Measurements from ENCODE around the gene PTGIS. TPM values are rescaled to one million over a fixed set of nuclear protein-coding genes. Genes with fewer than 3 reads are reported as not detected.

The PTGIS gene
- total and polyA plus RNA-seq, 5 donors = 19.9 to 98.4 (median 53.6) TPM

GRCh38 chr20:49563015-49563980, 4.6 kb downstream of the PTGIS start:
- no peak for ATAC-seq
- no peak for DNase-seq
- H3K27me3 ChIP-seq (ENCODE audit: control insufficient read depth, insufficient read depth) = no peaks in the 10 kb centered on the region
- no peaks in the 10 kb centered on the region for H3K9me3 ChIP-seq (ENCODE audit: control insufficient read depth, low read length)
- peaks cover 15% of the 10 kb centered on the region for H3K4me1 ChIP-seq (ENCODE audit: control insufficient read depth, insufficient read depth, low read length)
- WGBS = 88% methylated on average over 6 of the region's 6 CpGs
- intact Hi-C loops (cut with DNase I) = loop anchor here in 1 of 4 donors (5.0 kb wide), 1 partner anchor 34 kb away; no protein-coding TSS in a partner anchor
- H3K4me3 ChIP-seq (ENCODE audit: low read length) = no peak overlapping the region
- peak overlapping the region; percentile 65 for H3K27ac ChIP-seq (ENCODE audit: low read length)

- Histone ChIP-seq H3K9me3 (ENCODE audit: control insufficient read depth, low read length) (no peaks in the 10 kb centered on the region), H3K27ac (ENCODE audit: low read length) (peak overlapping the region; percentile 65), H3K27me3 (ENCODE audit: control insufficient read depth, insufficient read depth) (no peaks in the 10 kb centered on the region), H3K4me3 (ENCODE audit: low read length) (no peak overlapping the region), H3K4me1 (ENCODE audit: control insufficient read depth, insufficient read depth, low read length) (peaks cover 15% of the 10 kb centered on the region)
- ATAC-seq (peak; percentile 93 to 94), DNase-seq (peak; percentile 88 to 95 (median 94))
- 39% methylated on average over 21 of the region's 21 CpGs for WGBS
- intact Hi-C loops (cut with DNase I) = loop anchor here in 1 of 4 donors (5.0 kb wide), 1 partner anchor 35 kb away; no protein-coding TSS in a partner anchor
Measured at GRCh38 chr20:49562311-49563014, 5.5 kb downstream of the PTGIS start.

- 37% methylated on average over 2 of the region's 2 CpGs for WGBS
- peak overlapping the region; percentile 65 for H3K27ac ChIP-seq (ENCODE audit: low read length)
- no peak for DNase-seq
- H3K27me3 ChIP-seq (ENCODE audit: control insufficient read depth, insufficient read depth) = no peaks in the 10 kb centered on the region
- ATAC-seq = no peak
- intact Hi-C loops (cut with DNase I) = loop anchor here in 1 of 4 donors (5.0 kb wide), 1 partner anchor 35 kb away; no protein-coding TSS in a partner anchor
- no peak overlapping the region for H3K4me3 ChIP-seq (ENCODE audit: low read length)
- peaks cover 15% of the 10 kb centered on the region for H3K4me1 ChIP-seq (ENCODE audit: control insufficient read depth, insufficient read depth, low read length)
- H3K9me3 ChIP-seq (ENCODE audit: control insufficient read depth, low read length) = no peaks in the 10 kb centered on the region
Measured at GRCh38 chr20:49561806-49562205, 6.1 kb downstream of the PTGIS start.

- ATAC-seq (no peak), DNase-seq (no peak)
- H3K27me3 ChIP-seq (ENCODE audit: control insufficient read depth, insufficient read depth) = no peaks in the 10 kb centered on the region
- intact Hi-C loops (cut with DNase I) = loop anchor here in 1 of 4 donors (5.0 kb wide), 1 partner anchor 36 kb away; no protein-coding TSS in a partner anchor
- peaks cover 15% of the 10 kb centered on the region for H3K4me1 ChIP-seq (ENCODE audit: control insufficient read depth, insufficient read depth, low read length)
- H3K27ac ChIP-seq (ENCODE audit: low read length) = peak overlapping the region; percentile 65
- H3K9me3 ChIP-seq (ENCODE audit: control insufficient read depth, low read length) = no peaks in the 10 kb centered on the region
- no peak overlapping the region for H3K4me3 ChIP-seq (ENCODE audit: low read length)
- 74% methylated on average over 4 of the region's 4 CpGs for WGBS
Measured at GRCh38 chr20:49561256-49561655, 6.7 kb downstream of the PTGIS start.

- peaks cover 15% of the 10 kb centered on the region for H3K4me1 ChIP-seq (ENCODE audit: control insufficient read depth, insufficient read depth, low read length)
- no peak for DNase-seq
Measured at GRCh38 chr20:49560646-49561045, 7.3 kb downstream of the PTGIS start.

GRCh38 chr20:49560186-49560585, 7.8 kb downstream of the PTGIS start:
- Histone ChIP-seq H3K27me3 (ENCODE audit: control insufficient read depth, insufficient read depth) (no peaks in the 10 kb centered on the region), H3K9me3 (ENCODE audit: control insufficient read depth, low read length) (no peaks in the 10 kb centered on the region), H3K4me3 (ENCODE audit: low read length) (no peak overlapping the region), H3K27ac (ENCODE audit: low read length) (peak overlapping the region; percentile 28), H3K4me1 (ENCODE audit: control insufficient read depth, insufficient read depth, low read length) (peaks cover 15% of the 10 kb centered on the region)
- DNase-seq (no peak), ATAC-seq (no peak)
- intact Hi-C loops (cut with DNase I) = loop anchor here in 1 of 4 donors (5.0 kb wide), 1 partner anchor 37 kb away; no protein-coding TSS in a partner anchor
- WGBS = 88% methylated on average over 7 of the region's 7 CpGs

More at GRCh38 chr20:49560646-49561045, 7.3 kb downstream of the PTGIS start:
- intact Hi-C loops (cut with DNase I) = loop anchor here in 1 of 4 donors (5.0 kb wide), 1 partner anchor 37 kb away; no protein-coding TSS in a partner anchor
- ATAC-seq = no peak
- no peak overlapping the region for H3K4me3 ChIP-seq (ENCODE audit: low read length)
- H3K9me3 ChIP-seq (ENCODE audit: control insufficient read depth, low read length) = no peaks in the 10 kb centered on the region
- H3K27me3 ChIP-seq (ENCODE audit: control insufficient read depth, insufficient read depth) = no peaks in the 10 kb centered on the region
- 78% methylated on average over 11 of the region's 11 CpGs for WGBS
- H3K27ac ChIP-seq (ENCODE audit: low read length) = no peak overlapping the region

GRCh38 chr20:49559411-49560081, 8.4 kb downstream of the PTGIS start:
- Histone ChIP-seq H3K9me3 (ENCODE audit: control insufficient read depth, low read length) (no peaks in the 10 kb centered on the region), H3K27me3 (ENCODE audit: control insufficient read depth, insufficient read depth) (no peaks in the 10 kb centered on the region), H3K4me1 (ENCODE audit: control insufficient read depth, insufficient read depth, low read length) (peaks cover 15% of the 10 kb centered on the region), H3K27ac (ENCODE audit: low read length) (peak overlapping the region; percentile 51), H3K4me3 (ENCODE audit: low read length) (no peak overlapping the region)
- DNase-seq (peak in 2 of 3 donors; percentile 44 to 72), ATAC-seq (peak; percentile 22 to 59)
- intact Hi-C loops (cut with DNase I) = loop anchor here in 1 of 4 donors (5.0 kb wide), 1 partner anchor 38 kb away; no protein-coding TSS in a partner anchor
- WGBS = 61% methylated on average over 19 of the region's 19 CpGs

GRCh38 chr20:49558826-49559225, 9.1 kb downstream of the PTGIS start:
- Histone ChIP-seq H3K9me3 (ENCODE audit: control insufficient read depth, low read length) (no peaks in the 10 kb centered on the region), H3K27ac (ENCODE audit: low read length) (no peak overlapping the region), H3K4me3 (ENCODE audit: low read length) (no peak overlapping the region), H3K4me1 (ENCODE audit: control insufficient read depth, insufficient read depth, low read length) (peaks cover 15% of the 10 kb centered on the region), H3K27me3 (ENCODE audit: control insufficient read depth, insufficient read depth) (no peaks in the 10 kb centered on the region)
- intact Hi-C loops (cut with DNase I) = no loop called here
- WGBS = 72% methylated on average over 8 of the region's 8 CpGs
- ATAC-seq (no peak), DNase-seq (no peak)

- H3K4me3 ChIP-seq (ENCODE audit: low read length) = no peak overlapping the region
- no peaks in the 10 kb centered on the region for H3K27me3 ChIP-seq (ENCODE audit: control insufficient read depth, insufficient read depth)
- intact Hi-C loops (cut with DNase I) = no loop called here
- no peak for ATAC-seq
- 64% methylated on average over 5 of the region's 5 CpGs for WGBS
- H3K9me3 ChIP-seq (ENCODE audit: control insufficient read depth, low read length) = no peaks in the 10 kb centered on the region
- peak overlapping the region; percentile 7 for H3K27ac ChIP-seq (ENCODE audit: low read length)
- DNase-seq = no peak
- peaks cover 11% of the 10 kb centered on the region for H3K4me1 ChIP-seq (ENCODE audit: control insufficient read depth, insufficient read depth, low read length)
Measured at GRCh38 chr20:49557449-49557848, 10.5 kb downstream of the PTGIS start.

GRCh38 chr20:49556621-49557020, 11.3 kb downstream of the PTGIS start:
- DNase-seq (no peak), ATAC-seq (no peak)
- Histone ChIP-seq H3K9me3 (ENCODE audit: control insufficient read depth, low read length) (no peaks in the 10 kb centered on the region), H3K27me3 (ENCODE audit: control insufficient read depth, insufficient read depth) (no peaks in the 10 kb centered on the region), H3K27ac (ENCODE audit: low read length) (no peak overlapping the region), H3K4me3 (ENCODE audit: low read length) (no peak overlapping the region), H3K4me1 (ENCODE audit: control insufficient read depth, insufficient read depth, low read length) (peaks cover 10% of the 10 kb centered on the region)
- intact Hi-C loops (cut with DNase I) = no loop called here
